ENCODE data around the gene MYLK2. TPM values are rescaled to one million over a fixed set of nuclear protein-coding genes. Genes with fewer than 3 reads are reported as not detected.

MYLK2 gene
- total RNA-seq, 2 experiments from 2014 or later, result 0.67 to 0.69 TPM

- H4K20me1 ChIP-seq (ENCODE audit: insufficient read depth, low read length), result no peaks in the 10 kb centered on the region
- no peak overlapping the region for H3K27ac ChIP-seq (ENCODE audit: low read depth, low read length, poor library complexity, severe bottlenecking)
- TF ChIP-seq EZH2phosphoT487 (IDR thresholded peaks at IDR 0.05; ENCODE audit: borderline replicate concordance, low read depth, low read length) (no peak), CTCF (conservative IDR thresholded peaks at IDR 0.05; ENCODE audit: low read length) (no peak)
- BruUV-seq (replicated peaks), result no TSS peak
- H3K9me3 ChIP-seq (ENCODE audit: low read length), result no peaks in the 10 kb centered on the region
- no peak overlapping the region for H3K4me3 ChIP-seq (ENCODE audit: low read depth, low read length, poor library complexity, severe bottlenecking)
- H3K79me2 ChIP-seq (ENCODE audit: insufficient read depth, low read depth, low read length), result no peaks in the 10 kb centered on the region
- no peaks in the 10 kb centered on the region for H3K36me3 ChIP-seq (ENCODE audit: insufficient read depth, low read length)
- DNase-seq (ENCODE audit: low spot score), result no peak
- peaks cover 8% of the 10 kb centered on the region for H3K4me1 ChIP-seq (ENCODE audit: insufficient read depth, low read length, poor library complexity, severe bottlenecking)
- H3K4me2 ChIP-seq (ENCODE audit: low read length), result no peak overlapping the region
- intact Hi-C loops (cut with micrococcal nuclease; ENCODE audit: unreplicated experiment), result no loop called here
- no peaks in the 10 kb centered on the region for H3K9me2 ChIP-seq (ENCODE audit: insufficient read depth, low read length)
- ChIA-PET POLR2A (interaction anchor here (0.6 kb wide), 1 partner anchor 237 kb away, joined by 11 read pairs; no protein-coding TSS in a partner anchor), CTCF (ENCODE audit: unreplicated experiment) (interaction anchor here (0.7 to 0.9 kb wide), 2 partner anchors 23 to 319 kb away, joined by 3 to 17 read pairs; no protein-coding TSS in a partner anchor)
- no peak overlapping the region for H2AFZ ChIP-seq (ENCODE audit: low read length)
These were observed 11.3 kb downstream of the MYLK2 start for GRCh38 chr20:31830406-31830981.

- no peak overlapping the region for H3K27ac ChIP-seq (ENCODE audit: low read depth, low read length, poor library complexity, severe bottlenecking)
- H2AFZ ChIP-seq (ENCODE audit: low read length), result no peak overlapping the region
- H3K4me2 ChIP-seq (ENCODE audit: low read length), result no peak overlapping the region
- ChIA-PET POLR2A (interaction anchor here (0.6 kb wide), 1 partner anchor 236 kb away, joined by 11 read pairs; no protein-coding TSS in a partner anchor), CTCF (ENCODE audit: unreplicated experiment) (interaction anchor here (0.9 kb wide), 1 partner anchor 22 kb away, joined by 17 read pairs; no protein-coding TSS in a partner anchor)
- peaks cover 8% of the 10 kb centered on the region for H3K4me1 ChIP-seq (ENCODE audit: insufficient read depth, low read length, poor library complexity, severe bottlenecking)
- H3K4me3 ChIP-seq (ENCODE audit: low read depth, low read length, poor library complexity, severe bottlenecking), result no peak overlapping the region
- H3K9me3 ChIP-seq (ENCODE audit: low read length), result no peaks in the 10 kb centered on the region
- no peaks in the 10 kb centered on the region for H3K79me2 ChIP-seq (ENCODE audit: insufficient read depth, low read depth, low read length)
- TF ChIP-seq EZH2phosphoT487 (IDR thresholded peaks at IDR 0.05; ENCODE audit: borderline replicate concordance, low read depth, low read length) (no peak), CTCF (conservative IDR thresholded peaks at IDR 0.05; ENCODE audit: low read length) (no peak)
- no peak for DNase-seq (ENCODE audit: low spot score)
- H3K36me3 ChIP-seq (ENCODE audit: insufficient read depth, low read length), result no peaks in the 10 kb centered on the region
- intact Hi-C loops (cut with micrococcal nuclease; ENCODE audit: unreplicated experiment), result no loop called here
- H4K20me1 ChIP-seq (ENCODE audit: insufficient read depth, low read length), result no peaks in the 10 kb centered on the region
- no peaks in the 10 kb centered on the region for H3K9me2 ChIP-seq (ENCODE audit: insufficient read depth, low read length)
- no TSS peak for BruUV-seq (replicated peaks)
These were observed 12.1 kb downstream of the MYLK2 start for GRCh38 chr20:31831211-31831610.

- intact Hi-C loops (cut with micrococcal nuclease; ENCODE audit: unreplicated experiment), result no loop called here
- Histone ChIP-seq H3K4me1 (ENCODE audit: insufficient read depth, low read length, poor library complexity, severe bottlenecking) (peaks cover 8% of the 10 kb centered on the region), H3K4me2 (ENCODE audit: low read length) (no peak overlapping the region), H3K9me3 (ENCODE audit: low read length) (no peaks in the 10 kb centered on the region), H3K9me2 (ENCODE audit: insufficient read depth, low read length) (no peaks in the 10 kb centered on the region), H4K20me1 (ENCODE audit: insufficient read depth, low read length) (no peaks in the 10 kb centered on the region), H3K27ac (ENCODE audit: low read depth, low read length, poor library complexity, severe bottlenecking) (no peak overlapping the region), H3K79me2 (ENCODE audit: insufficient read depth, low read depth, low read length) (no peaks in the 10 kb centered on the region), H3K36me3 (ENCODE audit: insufficient read depth, low read length) (no peaks in the 10 kb centered on the region), H2AFZ (ENCODE audit: low read length) (no peak overlapping the region), H3K4me3 (ENCODE audit: low read depth, low read length, poor library complexity, severe bottlenecking) (no peak overlapping the region)
- ChIA-PET CTCF (ENCODE audit: unreplicated experiment) (no interaction called here), POLR2A (no interaction called here)
- no TSS peak for BruUV-seq (replicated peaks)
- no peak for DNase-seq (ENCODE audit: low spot score)
- no peak for TF ChIP-seq EZH2phosphoT487 (IDR thresholded peaks at IDR 0.05; ENCODE audit: borderline replicate concordance, low read depth, low read length)
- TF ChIP-seq CTCF (conservative IDR thresholded peaks at IDR 0.05; ENCODE audit: low read length), result no peak
These were observed 12.7 kb downstream of the MYLK2 start for GRCh38 chr20:31831771-31832306.
